ENCODE measurements around the gene RAB7B. TPM values are rescaled to one million over a fixed set of nuclear protein-coding genes. Genes with fewer than 3 reads are reported as not detected.

Gene RAB7B
- polyA plus RNA-seq, 2 of the 4 experiments (the other 2 are of a cell fraction) = 0.08 to 0.30 TPM

DNA sequence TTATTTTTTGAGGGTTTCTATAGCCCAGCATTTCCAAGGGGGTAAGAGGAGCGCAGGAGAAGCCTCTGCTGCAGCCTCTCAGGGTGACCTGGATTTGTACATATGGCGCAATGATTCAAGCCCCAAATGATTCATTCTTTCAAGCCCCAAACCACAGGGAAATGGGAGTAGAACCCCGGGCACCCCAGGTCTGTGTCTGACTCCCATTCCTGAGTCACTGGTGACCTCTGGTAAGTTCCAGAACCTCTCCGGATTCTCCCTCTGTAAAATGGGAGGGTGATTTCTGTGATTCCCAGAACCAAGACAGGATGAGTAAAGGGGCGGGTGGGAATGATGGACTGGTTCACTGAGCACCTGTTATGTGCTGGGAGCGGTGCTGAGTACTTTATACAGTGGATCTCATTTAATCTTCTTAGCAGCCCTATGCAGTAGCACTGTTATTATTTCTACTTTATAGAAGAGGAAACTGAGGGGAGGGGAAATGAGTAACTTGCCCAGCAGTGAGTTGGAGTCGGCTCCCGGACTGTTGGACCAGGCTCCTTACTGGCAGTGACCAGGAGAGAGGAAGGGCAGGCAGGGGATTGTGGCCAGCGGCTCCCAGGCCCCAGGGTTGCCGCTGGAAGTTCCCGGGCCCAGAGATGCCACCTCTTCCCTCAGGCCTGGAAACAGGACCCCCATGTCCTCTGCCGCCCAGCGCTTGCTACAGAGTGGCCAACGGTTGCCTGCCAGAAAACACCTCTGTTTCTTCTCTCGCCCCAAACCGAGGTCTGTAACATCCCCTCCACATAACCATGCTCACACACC, 39.6 kb downstream of the RAB7B start:
- H3K4me3 ChIP-seq = no peak overlapping the region
- ATAC-seq = no peak
- CTCF ChIA-PET = interaction anchor here (1.2 to 7.4 kb wide), 5 partner anchors 14 to 172 kb away, joined by 4 to 80 read pairs (median 27); no protein-coding TSS in a partner anchor
- POLR2A ChIA-PET = no interaction called here
- peak overlapping the region in 1 of 2 experiments; percentile 0; a peak in 1 of 6 replicates for H3K27ac ChIP-seq
- H3K4me1 ChIP-seq = no peaks in the 10 kb centered on the region
- 77% methylated on average over 14 of the region's 16 CpGs for WGBS (ENCODE audit: missing lambda C conversion rate)
- no peak overlapping the region for H3K4me2 ChIP-seq
- TF ChIP-seq USF2 (IDR thresholded peaks at IDR 0.05) = no peak
- TF ChIP-seq E2F6 (IDR thresholded peaks at IDR 0.05; ENCODE audit: borderline replicate concordance, low read depth) = no peak
- no peak for TF ChIP-seq TFCP2L1 (CRISPR knock-in tag; IDR thresholded peaks at IDR 0.05)
- TF ChIP-seq, protein P1, sequence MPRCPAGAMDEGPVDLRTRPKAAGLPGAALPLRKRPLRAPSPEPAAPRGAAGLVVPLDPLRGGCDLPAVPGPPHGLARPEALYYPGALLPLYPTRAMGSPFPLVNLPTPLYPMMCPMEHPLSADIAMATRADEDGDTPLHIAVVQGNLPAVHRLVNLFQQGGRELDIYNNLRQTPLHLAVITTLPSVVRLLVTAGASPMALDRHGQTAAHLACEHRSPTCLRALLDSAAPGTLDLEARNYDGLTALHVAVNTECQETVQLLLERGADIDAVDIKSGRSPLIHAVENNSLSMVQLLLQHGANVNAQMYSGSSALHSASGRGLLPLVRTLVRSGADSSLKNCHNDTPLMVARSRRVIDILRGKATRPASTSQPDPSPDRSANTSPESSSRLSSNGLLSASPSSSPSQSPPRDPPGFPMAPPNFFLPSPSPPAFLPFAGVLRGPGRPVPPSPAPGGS (IDR thresholded peaks at IDR 0.05) = no peak
- TF ChIP-seq JUN (IDR thresholded peaks at IDR 0.05) = no peak
- no peak for TF ChIP-seq TP53 (CRISPR knock-in tag; IDR thresholded peaks at IDR 0.05)
- TF ChIP-seq, protein P2, sequence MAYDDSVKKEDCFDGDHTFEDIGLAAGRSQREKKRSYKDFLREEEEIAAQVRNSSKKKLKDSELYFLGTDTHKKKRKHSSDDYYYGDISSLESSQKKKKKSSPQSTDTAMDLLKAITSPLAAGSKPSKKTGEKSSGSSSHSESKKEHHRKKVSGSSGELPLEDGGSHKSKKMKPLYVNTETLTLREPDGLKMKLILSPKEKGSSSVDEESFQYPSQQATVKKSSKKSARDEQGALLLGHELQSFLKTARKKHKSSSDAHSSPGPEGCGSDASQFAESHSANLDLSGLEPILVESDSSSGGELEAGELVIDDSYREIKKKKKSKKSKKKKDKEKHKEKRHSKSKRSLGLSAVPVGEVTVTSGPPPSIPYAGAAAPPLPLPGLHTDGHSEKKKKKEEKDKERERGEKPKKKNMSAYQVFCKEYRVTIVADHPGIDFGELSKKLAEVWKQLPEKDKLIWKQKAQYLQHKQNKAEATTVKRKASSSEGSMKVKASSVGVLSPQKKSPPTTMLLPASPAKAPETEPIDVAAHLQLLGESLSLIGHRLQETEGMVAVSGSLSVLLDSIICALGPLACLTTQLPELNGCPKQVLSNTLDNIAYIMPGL (CRISPR knock-in tag; IDR thresholded peaks at IDR 0.05; ENCODE audit: borderline replicate concordance) = no peak
- no peak for TF ChIP-seq ZSCAN20 (CRISPR knock-in tag; IDR thresholded peaks at IDR 0.05)
- no peak for TF ChIP-seq PHF8 (IDR thresholded peaks at IDR 0.05; ENCODE audit: borderline replicate concordance, low read depth)
- no peak for TF ChIP-seq CBX2 (IDR thresholded peaks at IDR 0.05; ENCODE audit: borderline replicate concordance, low read depth)
- TF ChIP-seq RNF2 (IDR thresholded peaks at IDR 0.05; ENCODE audit: borderline replicate concordance, low read depth) = no peak
- no peak for TF ChIP-seq SREBF2 (IDR thresholded peaks at IDR 0.05)
- TF ChIP-seq, protein P3, sequence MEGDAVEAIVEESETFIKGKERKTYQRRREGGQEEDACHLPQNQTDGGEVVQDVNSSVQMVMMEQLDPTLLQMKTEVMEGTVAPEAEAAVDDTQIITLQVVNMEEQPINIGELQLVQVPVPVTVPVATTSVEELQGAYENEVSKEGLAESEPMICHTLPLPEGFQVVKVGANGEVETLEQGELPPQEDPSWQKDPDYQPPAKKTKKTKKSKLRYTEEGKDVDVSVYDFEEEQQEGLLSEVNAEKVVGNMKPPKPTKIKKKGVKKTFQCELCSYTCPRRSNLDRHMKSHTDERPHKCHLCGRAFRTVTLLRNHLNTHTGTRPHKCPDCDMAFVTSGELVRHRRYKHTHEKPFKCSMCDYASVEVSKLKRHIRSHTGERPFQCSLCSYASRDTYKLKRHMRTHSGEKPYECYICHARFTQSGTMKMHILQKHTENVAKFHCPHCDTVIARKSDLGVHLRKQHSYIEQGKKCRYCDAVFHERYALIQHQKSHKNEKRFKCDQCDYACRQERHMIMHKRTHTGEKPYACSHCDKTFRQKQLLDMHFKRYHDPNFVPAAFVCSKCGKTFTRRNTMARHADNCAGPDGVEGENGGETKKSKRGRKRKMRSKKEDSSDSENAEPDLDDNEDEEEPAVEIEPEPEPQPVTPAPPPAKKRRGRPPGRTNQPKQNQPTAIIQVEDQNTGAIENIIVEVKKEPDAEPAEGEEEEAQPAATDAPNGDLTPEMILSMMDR (IDR thresholded peaks at IDR 0.05) = no peak
- TF ChIP-seq MAFK (IDR thresholded peaks at IDR 0.05; ENCODE audit: partially characterized antibody) = no peak
- TF ChIP-seq EP300 (IDR thresholded peaks at IDR 0.05) = no peak
- no peak for TF ChIP-seq CHD2 (IDR thresholded peaks at IDR 0.05; ENCODE audit: low read length, partially characterized antibody)
- TF ChIP-seq HES2 (IDR thresholded peaks at IDR 0.05) = no peak
- no peak for TF ChIP-seq ESRRA (IDR thresholded peaks at IDR 0.05; ENCODE audit: borderline replicate concordance, low read length)
- TF ChIP-seq HOXB13 (CRISPR knock-in tag; IDR thresholded peaks at IDR 0.05; ENCODE audit: low read depth) = no peak
- no peak for TF ChIP-seq SMC3 (IDR thresholded peaks at IDR 0.05)
- FAIRE-seq = no peak
- H3K9me3 ChIP-seq = no peaks in the 10 kb centered on the region
- no peak for DNase-seq (ENCODE audit: low read depth in 1 of 2, low spot score in 1 of 2)
